Skin of body (tissue), 2 donors: Measurements from ENCODE around the gene ESRRG. TPM values are rescaled to one million over a fixed set of nuclear protein-coding genes. Genes with fewer than 3 reads are reported as not detected.

Source experiments
- DNase-seq: peaks from one replicate; lab custom pipeline; 2025; lab: John Stamatoyannopoulos, UW
- total RNA-seq: library from RNA; depleted of rRNA; stranded (reverse); fragments of >200 nt; gene quantifications from one replicate; pipeline ENCODE4 v1.2.3, GENCODE V29; 2014

ESRRG gene
- total RNA-seq, result 2.3 TPM

DNA sequence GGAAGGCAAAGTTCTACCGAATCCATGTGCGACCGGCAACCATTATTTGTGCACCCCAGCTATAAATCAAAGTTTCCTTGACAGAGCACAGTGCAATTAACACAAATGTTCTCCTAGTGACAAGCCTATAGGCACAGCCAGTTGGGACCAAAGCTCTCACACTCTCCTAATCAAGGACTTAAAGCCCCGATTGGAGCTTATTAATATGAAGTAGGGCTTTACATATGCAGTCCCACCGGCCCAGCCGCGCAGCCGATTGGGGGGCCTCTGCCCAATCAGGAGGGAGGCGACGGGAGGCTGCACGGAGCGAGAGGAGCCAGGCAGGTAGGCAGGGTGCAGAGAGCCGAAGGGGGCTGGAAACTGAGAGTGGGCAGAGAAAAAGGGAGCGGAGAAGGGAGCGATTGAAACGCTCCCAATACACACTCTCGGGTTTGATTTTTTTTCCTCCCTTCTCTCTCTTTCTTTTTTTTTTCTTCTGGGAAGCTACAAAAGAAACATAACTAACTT is at the start of gene ESRRG:
ESRRG (minus strand) TSS at position 156 of the 507 bp plus-strand sequence; CDS start at position 26, 130 bp downstream.
- no peak for DNase-seq

DNA sequence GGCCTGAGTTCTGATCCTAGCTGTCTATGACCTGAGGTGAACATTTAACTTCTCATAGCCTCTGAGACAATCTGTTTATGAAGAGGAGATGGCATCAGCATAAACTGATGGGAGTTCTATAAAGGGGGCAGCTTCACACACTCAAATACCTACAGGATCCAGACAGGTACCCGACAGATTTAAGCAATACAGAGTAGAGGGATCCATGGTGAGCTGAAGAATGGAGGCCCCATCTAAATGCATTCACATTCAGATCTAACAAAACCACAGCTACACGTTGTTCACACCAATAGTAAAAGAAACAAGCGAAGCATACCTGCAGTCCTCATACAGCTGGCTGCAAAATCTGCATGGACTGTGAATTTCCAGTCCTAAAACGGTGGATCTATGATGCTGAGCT is 48.7 kb upstream of the ESRRG start:
- DNase-seq, result no peak

GRCh38 chr1:216766633-216767327 is 43.6 kb upstream of the ESRRG start:
- no peak for DNase-seq

DNA sequence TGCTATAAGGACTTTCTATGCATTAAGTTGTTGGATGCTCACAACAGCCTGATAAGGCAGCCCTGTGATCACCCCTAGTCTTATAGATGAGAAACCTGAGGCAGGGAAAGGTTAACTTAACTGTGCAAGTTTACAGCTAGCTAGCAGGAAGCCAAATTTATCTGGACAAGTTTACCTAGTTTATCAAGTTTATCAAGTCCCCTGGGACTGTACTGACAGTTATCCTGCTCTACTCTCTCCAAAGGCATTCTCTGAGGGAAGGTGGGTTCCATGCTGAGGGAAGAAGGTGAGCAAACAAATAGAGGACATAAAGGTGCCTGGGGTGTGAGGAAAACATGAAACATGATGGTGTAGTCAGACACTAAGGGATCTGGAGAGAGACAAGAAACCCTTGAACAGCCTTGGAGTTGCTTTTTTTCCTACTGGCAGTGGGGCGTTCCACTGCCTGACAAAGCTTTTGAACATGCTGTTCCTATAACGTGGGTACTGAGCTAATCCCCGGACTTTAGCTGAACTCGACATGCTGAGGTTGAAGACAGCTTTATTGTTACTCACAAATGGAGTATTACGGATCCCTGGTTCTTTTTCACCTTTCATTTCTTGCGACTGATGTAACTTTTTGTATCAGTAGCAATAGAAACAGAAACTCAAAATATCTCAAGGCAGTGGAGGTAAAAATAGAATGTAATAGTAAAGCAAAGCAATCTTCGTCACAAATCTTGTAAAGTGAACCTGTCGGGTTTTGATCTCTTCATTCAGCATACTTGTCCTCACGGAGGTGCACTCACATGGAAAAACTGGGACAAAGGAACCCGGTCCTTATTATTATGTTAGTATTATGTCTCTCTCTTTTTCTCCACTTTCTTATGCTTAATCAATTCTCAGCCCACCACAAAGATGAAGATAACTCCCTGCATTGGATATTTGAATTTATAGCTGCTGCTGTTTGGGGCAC is 42.4 kb upstream of the ESRRG start:
- no peak for DNase-seq

GRCh38 chr1:216758161-216758560 is 34.9 kb upstream of the ESRRG start:
- DNase-seq, result no peak

- DNase-seq, result no peak
Measured at GRCh38 chr1:216757110-216757509, 33.9 kb upstream of the ESRRG start.

- DNase-seq, result no peak
Measured at GRCh38 chr1:216750961-216751360, 27.7 kb upstream of the ESRRG start.

GRCh38 chr1:216750031-216750627 is 26.9 kb upstream of the ESRRG start:
- DNase-seq, result peak; percentile 23

GRCh38 chr1:216749232-216749631 is 26.0 kb upstream of the ESRRG start:
- no peak for DNase-seq

DNA sequence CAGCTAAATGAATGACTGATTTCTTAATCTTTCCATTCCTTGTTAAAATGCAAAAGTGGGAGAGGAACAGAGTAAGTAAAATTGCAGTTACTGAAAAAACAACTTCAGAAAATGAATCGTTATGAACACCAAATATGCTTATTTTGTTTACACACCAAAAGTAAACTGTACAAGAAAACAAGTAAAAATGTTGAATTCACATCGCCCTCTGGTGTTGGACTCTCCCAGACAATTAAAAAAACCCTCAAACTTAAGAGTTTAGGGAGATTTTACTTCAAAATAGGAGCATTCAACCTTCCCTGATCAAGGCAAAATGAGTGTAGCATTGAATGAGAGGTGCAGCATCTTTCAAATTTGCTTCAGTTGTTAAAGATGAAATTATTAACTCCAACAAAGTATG is 19.4 kb upstream of the ESRRG start:
- no peak for DNase-seq

GRCh38 chr1:216740331-216740730 is 17.1 kb upstream of the ESRRG start:
- no peak for DNase-seq

- no peak for DNase-seq
Measured at GRCh38 chr1:216739793-216740192, 16.6 kb upstream of the ESRRG start.

DNA sequence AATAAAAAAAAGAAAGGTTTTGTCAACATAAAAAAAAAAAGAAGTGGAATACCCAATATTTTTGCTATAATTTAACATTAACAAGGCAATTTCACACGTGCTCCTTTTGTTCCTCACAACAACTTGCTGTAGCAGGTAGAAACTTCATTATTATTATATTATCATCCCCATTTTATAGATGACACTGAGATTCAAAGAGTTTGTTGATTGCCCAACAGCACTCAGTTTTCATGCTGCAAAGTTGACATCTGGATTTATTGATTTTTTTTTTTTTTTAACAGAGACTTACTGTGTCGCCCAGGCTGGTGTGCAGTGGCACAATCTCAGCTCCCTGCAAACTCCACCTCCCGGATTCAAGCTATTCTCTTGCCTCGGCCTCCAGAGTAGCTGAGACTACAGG is 8.9 kb upstream of the ESRRG start:
- DNase-seq, result no peak

DNA sequence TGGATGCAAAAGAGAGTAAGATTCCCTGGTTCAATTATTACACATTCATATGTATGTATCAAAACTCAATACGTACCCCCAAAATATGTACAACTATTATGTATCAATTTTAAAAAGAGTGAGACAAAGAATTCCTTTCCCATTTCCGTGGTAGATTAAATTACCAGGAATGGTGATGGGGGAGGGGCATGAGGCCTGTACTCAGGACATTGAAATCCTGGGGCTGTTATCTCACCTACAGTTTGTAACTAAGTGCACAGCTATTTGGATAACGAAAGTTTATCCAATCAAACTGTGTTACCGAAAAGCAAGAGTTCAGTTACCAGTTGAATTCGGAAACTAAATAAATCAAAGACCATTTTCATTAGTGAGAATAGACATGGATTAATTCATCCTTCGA is 8.3 kb upstream of the ESRRG start:
- DNase-seq, result no peak

DNA sequence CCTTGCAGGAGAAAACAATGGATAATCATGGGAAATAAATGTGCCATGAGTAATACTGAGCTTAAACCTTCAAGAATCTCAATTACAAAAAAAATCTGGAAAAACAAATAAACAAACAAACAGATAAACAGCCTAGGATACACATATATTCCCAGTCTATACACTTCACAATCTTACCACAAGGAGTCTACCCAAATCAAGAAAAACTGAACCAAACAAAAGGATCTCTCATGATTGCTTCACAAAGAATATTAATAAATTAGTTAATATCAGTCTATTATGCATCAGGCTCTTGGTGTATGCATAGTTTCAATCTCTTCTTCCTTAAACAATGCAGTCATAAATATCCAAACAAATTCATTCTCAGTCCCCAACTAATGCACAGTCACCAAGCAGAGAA is 3.2 kb upstream of the ESRRG start:
- DNase-seq, result no peak

GRCh38 chr1:216722821-216723220 is 408 bp downstream of the ESRRG start:
- DNase-seq, result no peak

GRCh38 chr1:216721863-216722262 is 1.4 kb downstream of the ESRRG start:
- no peak for DNase-seq

DNA sequence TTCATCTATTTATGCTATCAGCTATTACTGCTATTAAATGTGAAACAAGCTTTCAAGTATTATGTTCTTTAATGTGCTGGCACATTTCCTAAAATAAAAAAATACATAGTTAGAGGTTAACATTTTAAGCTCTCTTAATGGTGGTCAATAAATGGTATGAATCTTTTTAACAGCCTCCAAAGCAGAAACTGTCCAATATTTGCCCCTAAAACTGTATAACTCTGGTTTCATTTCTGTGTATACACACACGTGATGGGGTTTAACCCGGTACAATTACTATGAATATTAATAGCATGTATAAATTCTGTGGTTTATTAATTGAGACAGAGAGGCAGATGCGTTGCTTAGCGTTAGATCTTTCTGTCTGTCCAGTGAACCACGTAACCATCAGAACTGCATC is 2.2 kb downstream of the ESRRG start:
- no peak for DNase-seq

DNA sequence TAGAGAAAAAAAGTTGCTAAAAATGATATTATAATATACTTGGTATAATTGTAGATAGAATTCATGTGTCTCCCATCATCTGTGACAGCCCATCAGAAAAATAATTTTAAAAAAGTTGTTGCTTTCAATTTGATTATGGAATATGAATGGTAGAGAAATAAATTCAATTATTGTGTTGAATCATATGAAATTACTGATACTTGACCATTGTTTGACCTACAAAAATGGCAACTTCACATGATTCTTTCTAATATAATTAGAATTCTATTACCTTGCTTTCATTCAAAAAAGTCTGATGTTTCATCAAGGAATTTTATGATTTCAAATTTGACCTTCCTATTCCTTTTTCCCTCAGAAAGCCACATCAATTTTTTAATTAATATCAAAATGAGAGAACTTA is 11.5 kb downstream of the ESRRG start:
- DNase-seq, result no peak

DNA sequence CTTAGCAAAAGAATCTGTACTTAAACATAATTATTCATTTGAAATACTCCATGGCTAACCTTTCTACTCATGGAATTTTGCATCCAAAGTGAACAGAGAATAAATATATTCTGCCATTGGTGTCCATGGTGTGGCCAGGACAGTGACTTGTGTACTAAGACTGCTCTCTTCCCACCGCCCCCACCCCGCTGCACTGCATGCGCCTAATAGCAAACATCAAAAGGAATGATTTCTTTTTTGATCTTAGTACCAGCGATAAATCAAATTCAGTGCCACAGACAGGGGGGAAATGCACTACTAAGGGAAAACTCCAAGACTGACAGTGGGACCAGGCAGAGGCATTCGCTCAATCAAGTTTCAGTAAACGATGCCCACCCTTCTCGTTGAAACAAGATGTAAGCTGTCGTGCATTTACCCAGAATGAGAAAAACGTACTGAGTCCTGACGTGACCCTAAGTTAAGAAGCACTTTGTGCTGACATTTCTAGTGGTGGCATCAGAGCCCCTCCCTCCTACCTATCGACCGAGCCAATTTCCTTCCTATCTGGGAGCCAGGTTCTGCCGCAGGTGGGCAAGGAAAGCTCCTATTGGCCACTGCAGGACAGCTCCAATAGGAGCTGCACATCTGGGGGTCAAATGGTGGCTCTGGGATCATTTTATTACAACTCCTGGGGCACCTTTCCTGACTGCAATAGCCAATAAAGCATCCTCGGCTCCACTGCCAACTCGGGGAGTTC is 12.5 kb downstream of the ESRRG start:
- DNase-seq, result no peak

DNA sequence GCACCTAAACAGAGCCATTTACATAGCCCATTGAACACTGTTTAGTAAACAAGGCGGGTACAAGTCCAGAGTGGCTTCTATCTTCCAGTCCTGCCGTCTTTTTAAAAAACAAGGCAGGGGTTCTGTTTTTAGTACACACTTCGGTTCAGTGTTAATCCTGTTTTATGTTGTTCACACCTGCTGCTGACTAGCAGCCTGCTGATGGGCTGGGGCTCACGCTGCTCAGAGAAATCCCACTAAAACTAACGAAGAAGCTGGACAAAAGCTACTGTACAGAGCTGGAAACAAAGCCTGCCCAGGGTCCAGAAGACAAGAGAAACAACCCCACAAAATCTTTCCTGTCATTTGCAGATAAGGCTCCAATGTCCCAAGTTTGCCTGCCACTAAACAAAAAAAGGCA is 13.2 kb downstream of the ESRRG start:
- no peak for DNase-seq
